K562 treated with DMSO at 1 percent for 4 hours (cell line): ENCODE results near the gene ANTXR2. TPM values are rescaled to one million over a fixed set of nuclear protein-coding genes. Genes with fewer than 3 reads are reported as not detected.

Source experiments
- total RNA-seq: library from RNA; unstranded; fragments of 300-600 nt; gene quantifications from 2 replicates; pipeline ENCODE4 v1.2.3, GENCODE V29; 2022; ENCODE audit not compliant: insufficient read depth

ANTXR2 gene
- 15.8 and 22.9 TPM in 2 replicates for total RNA-seq

GRCh38 chr4:80072744-80073472 is at the start of gene ANTXR2:
Gene ANTXR2, minus strand, starts transcription at chr4:80073229. Its CDS starts 669 bp downstream, at chr4:80072560.

Other genes with a start within 250 kb of the ANTXR2 start
- not detected in 2 replicates for gene PRDM8, start 124.3 kb upstream of the ANTXR2 start, total RNA-seq
- gene FGF5, start 193.4 kb upstream of the ANTXR2 start, total RNA-seq, result 1.1 and 8.9 TPM in 2 replicates